ENCODE results near the gene ARHGAP10. TPM values are rescaled to one million over a fixed set of nuclear protein-coding genes. Genes with fewer than 3 reads are reported as not detected.

ARHGAP10 gene
- total RNA-seq, 2 donors from 2014 or later: 36.1 to 43.5 TPM

DNA sequence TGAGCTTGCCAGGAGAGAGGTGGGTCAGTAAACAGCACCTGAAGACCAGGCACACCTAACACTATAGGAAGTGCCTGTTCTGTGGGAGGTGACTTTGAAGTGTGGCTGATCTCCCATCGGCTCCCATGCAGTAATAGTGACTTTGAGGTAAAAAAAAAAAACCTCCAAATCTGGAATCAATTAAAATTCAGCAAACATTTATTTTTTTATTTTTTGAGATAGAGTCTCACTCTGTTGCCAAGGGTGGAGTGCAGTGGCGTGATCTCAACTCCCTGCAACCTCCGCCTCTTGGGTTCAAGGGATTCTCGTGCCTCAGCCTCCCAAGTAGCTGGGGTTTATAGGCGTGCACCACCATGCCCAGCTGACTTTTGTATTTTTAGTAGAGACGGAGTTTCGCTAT, 32.4 kb downstream of the ARHGAP10 start:
- no peak for DNase-seq (ENCODE audit: low spot score)
- TF ChIP-seq, protein P1, sequence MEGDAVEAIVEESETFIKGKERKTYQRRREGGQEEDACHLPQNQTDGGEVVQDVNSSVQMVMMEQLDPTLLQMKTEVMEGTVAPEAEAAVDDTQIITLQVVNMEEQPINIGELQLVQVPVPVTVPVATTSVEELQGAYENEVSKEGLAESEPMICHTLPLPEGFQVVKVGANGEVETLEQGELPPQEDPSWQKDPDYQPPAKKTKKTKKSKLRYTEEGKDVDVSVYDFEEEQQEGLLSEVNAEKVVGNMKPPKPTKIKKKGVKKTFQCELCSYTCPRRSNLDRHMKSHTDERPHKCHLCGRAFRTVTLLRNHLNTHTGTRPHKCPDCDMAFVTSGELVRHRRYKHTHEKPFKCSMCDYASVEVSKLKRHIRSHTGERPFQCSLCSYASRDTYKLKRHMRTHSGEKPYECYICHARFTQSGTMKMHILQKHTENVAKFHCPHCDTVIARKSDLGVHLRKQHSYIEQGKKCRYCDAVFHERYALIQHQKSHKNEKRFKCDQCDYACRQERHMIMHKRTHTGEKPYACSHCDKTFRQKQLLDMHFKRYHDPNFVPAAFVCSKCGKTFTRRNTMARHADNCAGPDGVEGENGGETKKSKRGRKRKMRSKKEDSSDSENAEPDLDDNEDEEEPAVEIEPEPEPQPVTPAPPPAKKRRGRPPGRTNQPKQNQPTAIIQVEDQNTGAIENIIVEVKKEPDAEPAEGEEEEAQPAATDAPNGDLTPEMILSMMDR (IDR thresholded peaks at IDR 0.05): no peak
- Histone ChIP-seq H3K4me1 (peaks cover 0 to 32% of the 10 kb centered on the region in 2 donors), H3K4me3 (no peak overlapping the region), H3K36me3 (no peaks in the 10 kb centered on the region), H3K9me3 (no peaks in the 10 kb centered on the region), H3K27me3 (no peaks in the 10 kb centered on the region), H3K27ac (no peak overlapping the region)

GRCh38 chr4:147765121-147765529, 33.2 kb downstream of the ARHGAP10 start:
- no peaks in the 10 kb centered on the region for H3K9me3 ChIP-seq
- TF ChIP-seq, protein P1 (IDR thresholded peaks at IDR 0.05): no peak
- H3K4me3 ChIP-seq: no peak overlapping the region
- no peak overlapping the region for H3K27ac ChIP-seq
- H3K4me1 ChIP-seq: peaks cover 0 to 34% of the 10 kb centered on the region in 2 donors
- no peaks in the 10 kb centered on the region for H3K36me3 ChIP-seq
- DNase-seq (ENCODE audit: low spot score): no peak
- H3K27me3 ChIP-seq: no peaks in the 10 kb centered on the region

DNA sequence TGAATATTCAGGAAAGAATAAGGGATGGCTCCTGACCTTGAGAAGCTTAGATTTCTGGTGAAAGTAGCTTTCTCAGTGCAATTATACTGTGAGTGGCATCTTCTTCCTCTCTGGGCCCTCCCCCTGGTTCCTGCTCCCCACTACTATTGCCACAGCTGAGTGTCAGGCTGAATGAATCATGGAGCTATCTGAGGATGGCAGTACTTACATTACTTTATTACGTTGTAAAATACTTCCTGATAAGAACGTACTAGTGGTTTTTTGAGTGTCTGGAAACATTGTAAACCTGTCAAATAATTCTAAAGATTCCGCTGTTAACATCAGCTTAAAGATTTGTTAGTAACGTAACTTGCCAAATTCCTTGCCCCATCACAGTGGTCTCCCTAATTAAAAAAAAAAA, 36.2 kb downstream of the ARHGAP10 start:
- DNase-seq (ENCODE audit: low spot score): no peak
- Histone ChIP-seq H3K4me3 (no peak overlapping the region), H3K36me3 (no peaks in the 10 kb centered on the region), H3K4me1 (peaks cover 0 to 45% of the 10 kb centered on the region in 2 donors), H3K27me3 (no peaks in the 10 kb centered on the region), H3K9me3 (no peaks in the 10 kb centered on the region), H3K27ac (no peak overlapping the region)
- TF ChIP-seq, protein P1 (IDR thresholded peaks at IDR 0.05): no peak

DNA sequence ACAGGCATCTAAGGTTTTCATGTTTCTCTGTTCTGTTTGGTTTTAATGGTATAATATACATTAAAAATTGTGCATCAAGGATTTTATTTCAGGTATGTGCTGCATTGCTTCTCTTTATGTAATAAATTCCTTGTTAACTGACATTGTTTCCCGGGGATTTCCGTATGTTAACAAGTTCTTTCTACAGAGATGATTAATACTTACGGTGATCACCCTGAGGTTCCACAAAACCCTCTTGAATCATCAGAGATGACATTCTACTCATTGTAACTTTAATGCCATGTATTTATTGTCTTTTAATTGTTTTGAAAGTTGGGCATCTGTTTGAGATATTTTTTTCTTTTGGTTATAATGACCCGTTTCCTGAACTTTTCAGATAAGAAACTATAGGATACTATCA, 37.5 kb downstream of the ARHGAP10 start:
- Histone ChIP-seq H3K4me1 (peaks cover 0 to 56% of the 10 kb centered on the region in 2 donors), H3K27me3 (no peaks in the 10 kb centered on the region), H3K36me3 (no peaks in the 10 kb centered on the region), H3K9me3 (no peaks in the 10 kb centered on the region), H3K27ac (no peak overlapping the region), H3K4me3 (no peak overlapping the region)
- no peak for DNase-seq (ENCODE audit: low spot score)
- TF ChIP-seq, protein P1 (IDR thresholded peaks at IDR 0.05): no peak

- Histone ChIP-seq H3K27me3 (no peaks in the 10 kb centered on the region), H3K4me3 (no peak overlapping the region), H3K27ac (peak overlapping the region in 1 of 2 donors; percentile 16), H3K4me1 (peaks cover 0 to 58% of the 10 kb centered on the region in 2 donors), H3K36me3 (no peaks in the 10 kb centered on the region), H3K9me3 (no peaks in the 10 kb centered on the region)
- DNase-seq (ENCODE audit: low spot score): no peak
- TF ChIP-seq, protein P1 (IDR thresholded peaks at IDR 0.05): no peak
Observed at GRCh38 chr4:147770831-147771230, 38.9 kb downstream of the ARHGAP10 start.

DNA sequence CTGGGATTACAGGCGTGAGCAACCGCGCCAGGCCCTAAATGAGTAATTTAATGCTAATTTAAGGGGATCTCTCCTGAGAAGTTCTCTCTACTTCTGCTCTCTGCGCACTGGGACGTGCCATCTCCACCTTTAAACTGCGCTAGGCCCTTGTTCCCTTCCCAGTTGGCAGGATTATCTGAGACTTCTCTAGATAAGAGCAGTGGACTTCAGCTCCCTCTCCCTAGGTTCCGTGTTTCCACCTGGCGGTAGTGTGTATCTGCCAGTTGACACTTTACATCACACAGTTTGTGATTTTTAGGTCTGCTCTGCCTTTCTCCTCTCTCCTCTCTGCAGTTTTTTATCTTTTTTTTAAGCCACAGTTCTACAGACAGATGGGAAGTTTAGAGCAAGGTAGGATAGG, 40.2 kb downstream of the ARHGAP10 start:
- no peaks in the 10 kb centered on the region for H3K36me3 ChIP-seq
- H3K9me3 ChIP-seq: no peaks in the 10 kb centered on the region
- no peak overlapping the region for H3K4me3 ChIP-seq
- no peak for DNase-seq (ENCODE audit: low spot score)
- TF ChIP-seq, protein P1 (IDR thresholded peaks at IDR 0.05): no peak
- no peaks in the 10 kb centered on the region for H3K27me3 ChIP-seq
- H3K27ac ChIP-seq: peak overlapping the region; percentile 75 to 80
- peaks cover 0 to 70% of the 10 kb centered on the region in 2 donors for H3K4me1 ChIP-seq

All from right atrium auricular region (tissue), 2 donors.